ENCODE data around the gene TFG. TPM values are rescaled to one million over a fixed set of nuclear protein-coding genes. Genes with fewer than 3 reads are reported as not detected.

TFG gene
- total and polyA plus RNA-seq, 11 donors: 54.9 to 115 (median 90.5) TPM

- peaks cover 0 to 31% (median 2%) of the 10 kb centered on the region in 12 donors for H3K4me1 ChIP-seq
- no peak overlapping the region for H3K4me3 ChIP-seq
- intact Hi-C loops (cut with DNase I): no loop called here
- no peak for TF ChIP-seq CTCF (IDR thresholded peaks at IDR 0.05)
- TF ChIP-seq POLR2A (IDR thresholded peaks at IDR 0.05): no peak
- no peaks in the 10 kb centered on the region for H3K9me3 ChIP-seq
- no peak for DNase-seq
- no peaks in the 10 kb centered on the region for H3K27me3 ChIP-seq
- peaks cover 0 to 97% (median 80%) of the 10 kb centered on the region in 9 donors for H3K36me3 ChIP-seq
- no peak overlapping the region for H3K27ac ChIP-seq
- ATAC-seq: no peak
- WGBS, 4 donors: 84 to 91% (median 88%) methylated on average over 1 of the region's 1 CpG
Observed at GRCh38 chr3:100726706-100727105, 17.4 kb downstream of the TFG start.

- intact Hi-C loops (cut with DNase I): loop anchor here in 2 of 10 donors (10.0 kb wide), 2 partner anchors 64 to 464 kb away; no protein-coding TSS in a partner anchor
- Histone ChIP-seq H3K4me1 (peaks cover 0 to 42% (median 8%) of the 10 kb centered on the region in 12 donors), H3K4me3 (no peak overlapping the region), H3K9me3 (no peaks in the 10 kb centered on the region), H3K27ac (no peak overlapping the region), H3K27me3 (no peaks in the 10 kb centered on the region), H3K36me3 (peaks cover 0 to 97% (median 87%) of the 10 kb centered on the region in 9 donors)
- TF ChIP-seq POLR2A (IDR thresholded peaks at IDR 0.05) (no peak), CTCF (IDR thresholded peaks at IDR 0.05) (no peak)
- WGBS, 4 donors: 55 to 60% (median 56%) methylated on average over 3 of the region's 3 CpGs
- no peak for DNase-seq
- ATAC-seq: no peak
Observed at GRCh38 chr3:100730524-100730923, 21.2 kb downstream of the TFG start.

GRCh38 chr3:100732435-100732834, 23.1 kb downstream of the TFG start:
- Histone ChIP-seq H3K27ac (no peak overlapping the region), H3K27me3 (no peaks in the 10 kb centered on the region), H3K36me3 (peaks cover 0 to 98% (median 89%) of the 10 kb centered on the region in 9 donors), H3K4me1 (peaks cover 0 to 34% (median 6%) of the 10 kb centered on the region in 12 donors), H3K9me3 (no peaks in the 10 kb centered on the region), H3K4me3 (no peak overlapping the region)
- no peak for DNase-seq
- TF ChIP-seq CTCF (IDR thresholded peaks at IDR 0.05) (no peak), POLR2A (IDR thresholded peaks at IDR 0.05) (no peak)
- no peak for ATAC-seq
- 92 to 94% (median 93%) methylated on average over 3 of the region's 3 CpGs for WGBS, 4 donors
- intact Hi-C loops (cut with DNase I): loop anchor here in 2 of 10 donors (10.0 kb wide), 2 partner anchors 62 to 462 kb away; no protein-coding TSS in a partner anchor

- DNase-seq (no peak), ATAC-seq (no peak)
Observed at GRCh38 chr3:100737334-100737733, 28.0 kb downstream of the TFG start.

More at GRCh38 chr3:100737334-100737733, 28.0 kb downstream of the TFG start:
- H3K27me3 ChIP-seq: no peaks in the 10 kb centered on the region
- H3K9me3 ChIP-seq: no peaks in the 10 kb centered on the region
- TF ChIP-seq CTCF (IDR thresholded peaks at IDR 0.05) (peak in 10 of 12 donors; percentile 9 to 50 (median 34)), POLR2A (IDR thresholded peaks at IDR 0.05) (no peak)
- no peak overlapping the region for H3K4me3 ChIP-seq
- WGBS, 4 donors: 27 to 41% (median 35%) methylated on average over 2 of the region's 2 CpGs
- peaks cover 0 to 100% (median 93%) of the 10 kb centered on the region in 9 donors for H3K36me3 ChIP-seq
- no peak overlapping the region for H3K27ac ChIP-seq
- intact Hi-C loops (cut with DNase I): loop anchor here in 2 of 10 donors (10.0 kb wide), 2 partner anchors 57 to 457 kb away; no protein-coding TSS in a partner anchor
- peaks cover 0 to 32% (median 5%) of the 10 kb centered on the region in 12 donors for H3K4me1 ChIP-seq
